ENCODE data around the gene HPCAL1. TPM values are rescaled to one million over a fixed set of nuclear protein-coding genes. Genes with fewer than 3 reads are reported as not detected.

The HPCAL1 gene
- total RNA-seq, 1 donor from 2014 or later: 13.1 TPM

GRCh38 chr2:10410001-10410822, 107.5 kb downstream of the HPCAL1 start:
- no peak for TF ChIP-seq CTCF (IDR thresholded peaks at IDR 0.05; ENCODE audit: partially characterized antibody, unreplicated experiment)
- DNase-seq: no peak
- Mint-ChIP-seq H3K27me3 (ENCODE audit: unreplicated experiment) (peaks cover 9% of the 10 kb centered on the region), H3K27ac (ENCODE audit: unreplicated experiment) (no peak overlapping the region), H3K36me3 (ENCODE audit: unreplicated experiment) (no peaks in the 10 kb centered on the region), H3K4me3 (ENCODE audit: unreplicated experiment) (no peak overlapping the region), H3K4me1 (ENCODE audit: low read depth, unreplicated experiment) (peaks cover 5% of the 10 kb centered on the region), H3K9me3 (ENCODE audit: unreplicated experiment) (peaks cover 2% of the 10 kb centered on the region)

GRCh38 chr2:10410823-10411437, 108.2 kb downstream of the HPCAL1 start:
- peaks cover 2% of the 10 kb centered on the region for H3K9me3 Mint-ChIP-seq (ENCODE audit: unreplicated experiment)
- H3K36me3 Mint-ChIP-seq (ENCODE audit: unreplicated experiment): no peaks in the 10 kb centered on the region
- H3K27ac Mint-ChIP-seq (ENCODE audit: unreplicated experiment): no peak overlapping the region
- no peak overlapping the region for H3K4me3 Mint-ChIP-seq (ENCODE audit: unreplicated experiment)
- TF ChIP-seq CTCF (IDR thresholded peaks at IDR 0.05; ENCODE audit: partially characterized antibody, unreplicated experiment): no peak
- peaks cover 5% of the 10 kb centered on the region for H3K4me1 Mint-ChIP-seq (ENCODE audit: low read depth, unreplicated experiment)
- peaks cover 9% of the 10 kb centered on the region for H3K27me3 Mint-ChIP-seq (ENCODE audit: unreplicated experiment)
- DNase-seq: no peak

GRCh38 chr2:10411557-10411956, 108.9 kb downstream of the HPCAL1 start:
- Mint-ChIP-seq H3K27me3 (ENCODE audit: unreplicated experiment) (peaks cover 9% of the 10 kb centered on the region), H3K36me3 (ENCODE audit: unreplicated experiment) (no peaks in the 10 kb centered on the region), H3K4me1 (ENCODE audit: low read depth, unreplicated experiment) (peaks cover 5% of the 10 kb centered on the region), H3K27ac (ENCODE audit: unreplicated experiment) (no peak overlapping the region), H3K9me3 (ENCODE audit: unreplicated experiment) (peaks cover 2% of the 10 kb centered on the region), H3K4me3 (ENCODE audit: unreplicated experiment) (no peak overlapping the region)
- TF ChIP-seq CTCF (IDR thresholded peaks at IDR 0.05; ENCODE audit: partially characterized antibody, unreplicated experiment): no peak
- DNase-seq: no peak

- DNase-seq: peak; percentile 63
- Mint-ChIP-seq H3K27me3 (ENCODE audit: unreplicated experiment) (peaks cover 9% of the 10 kb centered on the region), H3K4me1 (ENCODE audit: low read depth, unreplicated experiment) (peaks cover 5% of the 10 kb centered on the region), H3K4me3 (ENCODE audit: unreplicated experiment) (no peak overlapping the region), H3K9me3 (ENCODE audit: unreplicated experiment) (peaks cover 2% of the 10 kb centered on the region), H3K27ac (ENCODE audit: unreplicated experiment) (no peak overlapping the region), H3K36me3 (ENCODE audit: unreplicated experiment) (no peaks in the 10 kb centered on the region)
- TF ChIP-seq CTCF (IDR thresholded peaks at IDR 0.05; ENCODE audit: partially characterized antibody, unreplicated experiment): no peak
These were observed 109.7 kb downstream of the HPCAL1 start for GRCh38 chr2:10412380-10412779.

GRCh38 chr2:10413503-10413902, 110.8 kb downstream of the HPCAL1 start:
- Mint-ChIP-seq H3K27me3 (ENCODE audit: unreplicated experiment) (peaks cover 9% of the 10 kb centered on the region), H3K9me3 (ENCODE audit: unreplicated experiment) (peaks cover 4% of the 10 kb centered on the region), H3K27ac (ENCODE audit: unreplicated experiment) (no peak overlapping the region), H3K36me3 (ENCODE audit: unreplicated experiment) (no peaks in the 10 kb centered on the region), H3K4me3 (ENCODE audit: unreplicated experiment) (no peak overlapping the region), H3K4me1 (ENCODE audit: low read depth, unreplicated experiment) (peaks cover 5% of the 10 kb centered on the region)
- TF ChIP-seq CTCF (IDR thresholded peaks at IDR 0.05; ENCODE audit: partially characterized antibody, unreplicated experiment): no peak
- no peak for DNase-seq

Data from glutamatergic neuron (in vitro differentiated cells).